Stomach smooth muscle (tissue), 2 donors: Measurements from ENCODE around the gene ZNF311.
A peak's percentile ranks its signal among the peaks of the same experiment; 100 is the strongest.

ENCODE experiments used
- H3K27ac ChIP-seq: one replicate; pipeline ENCODE4 v1.7.0; 2013; ENCODE audit warnings: mild to moderate bottlenecking, low read length, inconsistent platforms
- H3K27me3 ChIP-seq, 2 donors: one replicate each; pipeline ENCODE4 v1.7.0; 2013; ENCODE audit warnings: low read length in 2 of 2; ENCODE audit not compliant: insufficient read depth in 2 of 2, control insufficient read depth in 1 of 2
- H3K36me3 ChIP-seq, 2 donors: one replicate each; pipeline ENCODE4 v1.7.0; 2013; ENCODE audit warnings: low read length in 2 of 2; ENCODE audit not compliant: control insufficient read depth in 2 of 2, insufficient read depth in 2 of 2
- H3K4me1 ChIP-seq: one replicate; pipeline ENCODE4 v1.7.0; 2013; ENCODE audit warnings: low read length; ENCODE audit not compliant: control insufficient read depth, insufficient read depth
- H3K4me3 ChIP-seq, 2 donors: one replicate each; pipeline ENCODE4 v1.7.0; 2013; ENCODE audit warnings: low read length in 2 of 2
- H3K9ac ChIP-seq, 2 donors: one replicate each; pipeline ENCODE4 v1.7.0; 2013; ENCODE audit warnings: low read length in 2 of 2, mild to moderate bottlenecking in 1 of 2
- H3K9me3 ChIP-seq, 2 donors: one replicate each; pipeline ENCODE4 v1.7.0; 2013; ENCODE audit warnings: low read length in 2 of 2; ENCODE audit not compliant: control insufficient read depth in 2 of 2
- donor health status: healthy.
- donor health status: Pancreatic carcinoma.

The ZNF311 gene

GRCh38 chr6:29014729-29015608, 9.9 kb upstream of the ZNF311 start:
- H3K27ac ChIP-seq, result no peak overlapping the region
- peaks cover 15 to 25% of the 10 kb centered on the region in 2 donors for H3K27me3 ChIP-seq
- H3K4me3 ChIP-seq, result peak overlapping the region in 1 of 2 donors; percentile 8

GRCh38 chr6:29011276-29011734, 6.2 kb upstream of the ZNF311 start:
- Histone ChIP-seq H3K4me3 (peak overlapping the region; percentile 50 to 79), H3K27me3 (peaks cover 15 to 23% of the 10 kb centered on the region in 2 donors), H3K36me3 (no peaks in the 10 kb centered on the region), H3K9me3 (no peaks in the 10 kb centered on the region), H3K4me1 (peaks cover 6% of the 10 kb centered on the region), H3K9ac (peak overlapping the region; percentile 7 to 32), H3K27ac (no peak overlapping the region)

More at GRCh38 chr6:29014729-29015608, 9.9 kb upstream of the ZNF311 start:
- no peaks in the 10 kb centered on the region for H3K9me3 ChIP-seq
- H3K4me1 ChIP-seq, result peaks cover 6% of the 10 kb centered on the region
- H3K36me3 ChIP-seq, result no peaks in the 10 kb centered on the region
- H3K9ac ChIP-seq, result no peak overlapping the region

- H3K4me1 ChIP-seq, result no peaks in the 10 kb centered on the region
- H3K4me3 ChIP-seq, result no peak overlapping the region
- no peak overlapping the region for H3K27ac ChIP-seq
- no peaks in the 10 kb centered on the region for H3K36me3 ChIP-seq
- H3K9ac ChIP-seq, result no peak overlapping the region
- peaks cover 8% of the 10 kb centered on the region in 2 donors for H3K27me3 ChIP-seq
- no peaks in the 10 kb centered on the region for H3K9me3 ChIP-seq
Observed at GRCh38 chr6:29009358-29009757, 4.2 kb upstream of the ZNF311 start.

- no peak overlapping the region for H3K9ac ChIP-seq
- H3K36me3 ChIP-seq, result no peaks in the 10 kb centered on the region
- H3K27me3 ChIP-seq, result peaks cover 0 to 3% of the 10 kb centered on the region in 2 donors
- no peak overlapping the region for H3K27ac ChIP-seq
- H3K4me3 ChIP-seq, result no peak overlapping the region
- H3K4me1 ChIP-seq, result no peaks in the 10 kb centered on the region
- H3K9me3 ChIP-seq, result no peaks in the 10 kb centered on the region
Observed at GRCh38 chr6:29008089-29008488, 3.0 kb upstream of the ZNF311 start.

- Histone ChIP-seq H3K27ac (no peak overlapping the region), H3K36me3 (peaks cover 0 to 5% of the 10 kb centered on the region in 2 donors), H3K27me3 (peaks cover 3% of the 10 kb centered on the region in 2 donors), H3K9me3 (peaks cover 0 to 2% of the 10 kb centered on the region in 2 donors), H3K9ac (no peak overlapping the region), H3K4me3 (no peak overlapping the region), H3K4me1 (no peaks in the 10 kb centered on the region)
Observed at GRCh38 chr6:28996844-28997510, 8.1 kb downstream of the ZNF311 start.

- Histone ChIP-seq H3K27me3 (peaks cover 3% of the 10 kb centered on the region in 2 donors), H3K4me1 (no peaks in the 10 kb centered on the region), H3K9me3 (peaks cover 0 to 2% of the 10 kb centered on the region in 2 donors), H3K4me3 (no peak overlapping the region), H3K36me3 (peaks cover 0 to 5% of the 10 kb centered on the region in 2 donors), H3K27ac (no peak overlapping the region), H3K9ac (no peak overlapping the region)
Observed at GRCh38 chr6:28995093-28995650, 9.9 kb downstream of the ZNF311 start.

- H3K36me3 ChIP-seq, result no peaks in the 10 kb centered on the region
- no peak overlapping the region for H3K9ac ChIP-seq
- peaks cover 12% of the 10 kb centered on the region for H3K4me1 ChIP-seq
- peaks cover 12 to 14% of the 10 kb centered on the region in 2 donors for H3K27me3 ChIP-seq
- no peak overlapping the region for H3K27ac ChIP-seq
- peak overlapping the region in 1 of 2 donors; percentile 35 for H3K4me3 ChIP-seq
- H3K9me3 ChIP-seq, result peaks cover 0 to 3% of the 10 kb centered on the region in 2 donors
Observed at GRCh38 chr6:28988536-28989311, 16.4 kb downstream of the ZNF311 start.

GRCh38 chr6:28985462-28986164, 19.5 kb downstream of the ZNF311 start:
- Histone ChIP-seq H3K27me3 (peaks cover 11 to 12% of the 10 kb centered on the region in 2 donors), H3K9ac (peak overlapping the region; percentile 70 to 75), H3K4me3 (peak overlapping the region; percentile 66 to 81), H3K4me1 (peaks cover 16% of the 10 kb centered on the region), H3K9me3 (peaks cover 0 to 3% of the 10 kb centered on the region in 2 donors), H3K27ac (peak overlapping the region; percentile 73), H3K36me3 (no peaks in the 10 kb centered on the region)

- Histone ChIP-seq H3K9me3 (peaks cover 0 to 3% of the 10 kb centered on the region in 2 donors), H3K4me3 (no peak overlapping the region), H3K27ac (no peak overlapping the region), H3K9ac (no peak overlapping the region), H3K36me3 (no peaks in the 10 kb centered on the region), H3K4me1 (peaks cover 16% of the 10 kb centered on the region), H3K27me3 (peaks cover 5 to 12% of the 10 kb centered on the region in 2 donors)
Observed at GRCh38 chr6:28983838-28984237, 21.3 kb downstream of the ZNF311 start.
